HPDE6-E6E7 (cell line): Measurements from ENCODE around the gene CLCN4.

Experiments
- DNase-seq: peaks from one replicate; pipeline ENCODE4 v3.0.0; 2011; ENCODE audit warnings: missing footprints; ENCODE audit errors: extremely low spot score

Gene CLCN4

DNA sequence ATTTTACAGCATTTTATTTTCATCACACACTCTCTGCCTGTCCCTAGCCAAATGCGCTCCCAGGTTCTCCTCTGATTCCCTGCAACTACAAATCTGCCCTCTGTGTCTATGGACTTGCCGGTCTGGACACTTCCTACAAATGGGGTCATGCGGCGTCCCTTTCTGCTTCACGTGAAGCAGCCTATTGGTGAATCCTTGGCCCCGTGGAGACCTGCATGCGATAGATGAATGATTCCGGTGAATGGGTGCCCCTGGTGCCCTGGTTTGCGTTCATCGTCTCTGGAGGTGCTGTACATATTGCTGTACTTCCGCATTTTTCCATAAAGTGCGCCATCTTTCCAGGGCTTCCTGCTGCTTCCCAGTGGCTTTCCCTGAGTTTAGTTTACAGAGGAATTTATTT, 27.5 kb upstream of the CLCN4 start:
- DNase-seq: no peak

DNA sequence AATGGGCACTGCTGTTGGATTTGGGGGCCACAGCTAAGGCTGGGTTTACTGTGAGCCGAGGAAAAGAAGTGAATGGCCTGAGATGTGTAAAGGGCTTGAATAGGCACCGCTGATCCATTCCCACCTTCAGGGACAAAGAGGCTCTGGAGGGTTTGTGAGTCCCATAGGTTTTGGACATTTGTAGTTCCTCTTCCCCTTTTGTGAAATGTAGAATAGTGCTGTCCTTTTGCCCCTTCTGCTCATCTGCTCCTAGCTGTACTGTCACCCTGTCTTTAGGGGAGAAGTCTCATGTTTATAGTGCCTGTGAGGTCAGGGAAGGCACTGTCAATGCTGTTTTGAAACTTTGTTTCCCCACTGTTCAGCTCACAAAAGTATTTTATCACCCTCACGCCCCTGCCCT, 26.4 kb upstream of the CLCN4 start:
- no peak for DNase-seq

DNA sequence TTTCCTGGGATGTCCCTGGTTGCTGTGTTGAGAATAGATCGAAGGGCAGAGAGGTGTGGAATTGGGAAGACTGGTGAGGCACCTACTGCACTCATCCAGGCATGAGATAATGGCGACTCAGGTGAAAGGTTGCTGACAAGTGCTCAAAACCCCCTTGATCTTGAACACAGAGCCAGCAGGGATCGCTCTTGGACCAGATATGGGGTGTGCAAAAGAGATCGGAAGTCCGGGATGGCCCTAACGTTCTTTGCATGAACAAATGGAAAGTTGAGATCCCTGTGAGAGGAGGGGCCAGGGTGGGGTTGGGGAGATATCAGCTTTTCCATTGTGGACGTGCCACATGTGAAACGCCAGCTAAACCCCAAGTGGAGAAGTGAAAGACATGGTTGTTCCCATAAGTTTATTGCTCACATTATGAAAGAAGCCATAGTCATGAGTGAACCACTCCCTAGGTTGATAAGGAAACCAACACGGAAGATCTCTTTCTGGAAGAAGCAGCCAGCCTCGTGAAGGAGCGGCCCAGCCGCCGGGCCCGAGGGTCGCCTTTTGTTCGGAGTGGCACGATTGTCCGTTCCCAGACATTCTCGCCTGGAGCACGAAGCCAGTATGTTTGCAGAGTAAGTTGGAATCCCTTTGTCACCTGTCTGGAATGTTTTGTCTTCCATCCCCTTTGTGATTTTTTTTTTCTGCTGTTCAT, 22.6 kb upstream of the CLCN4 start:
- no peak for DNase-seq

GRCh38 chrX:10134921-10135320, 21.9 kb upstream of the CLCN4 start:
- no peak for DNase-seq

- DNase-seq: no peak
Measured at GRCh38 chrX:10135561-10136399, 21.0 kb upstream of the CLCN4 start.

DNA sequence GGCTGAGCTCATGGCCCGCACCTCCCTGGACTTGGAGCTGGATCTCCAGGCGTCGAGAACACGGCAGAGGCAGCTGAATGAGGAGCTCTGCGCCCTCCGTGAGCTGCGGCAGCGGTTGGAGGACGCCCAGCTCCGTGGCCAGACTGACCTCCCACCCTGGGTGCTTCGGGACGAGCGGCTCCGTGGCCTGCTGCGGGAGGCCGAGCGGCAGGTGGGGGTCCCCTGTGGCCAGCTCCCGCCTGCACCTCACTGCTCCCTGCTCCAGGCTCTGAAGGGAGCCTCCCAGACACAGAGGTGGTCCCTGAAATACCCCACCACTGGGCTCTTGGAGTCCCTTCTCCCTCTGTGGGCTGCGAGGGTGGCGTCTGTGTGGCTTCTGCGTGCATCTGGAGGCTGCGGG, 18.0 kb upstream of the CLCN4 start:
- no peak for DNase-seq

DNA sequence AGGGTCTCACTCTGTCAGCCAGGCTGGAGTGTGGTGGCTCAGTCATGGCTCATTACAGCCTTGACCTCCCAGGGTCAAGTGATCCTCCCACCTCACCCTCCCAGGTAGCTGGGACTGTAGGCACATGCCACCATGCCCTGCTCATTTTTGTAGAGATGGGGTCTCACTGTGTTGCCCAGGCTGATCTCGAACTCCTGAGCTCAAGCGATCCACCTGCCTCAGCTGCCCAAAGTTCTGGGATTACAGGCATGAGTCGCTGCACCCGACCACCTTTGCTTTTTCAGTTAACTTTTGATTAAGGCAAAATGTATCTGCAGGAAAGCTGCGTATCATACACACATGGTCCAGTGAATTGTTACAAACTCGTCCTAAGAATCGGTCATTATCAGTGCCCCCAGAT, 16.5 kb upstream of the CLCN4 start:
- no peak for DNase-seq

- no peak for DNase-seq
Measured at GRCh38 chrX:10142041-10142599, 14.7 kb upstream of the CLCN4 start.

DNA sequence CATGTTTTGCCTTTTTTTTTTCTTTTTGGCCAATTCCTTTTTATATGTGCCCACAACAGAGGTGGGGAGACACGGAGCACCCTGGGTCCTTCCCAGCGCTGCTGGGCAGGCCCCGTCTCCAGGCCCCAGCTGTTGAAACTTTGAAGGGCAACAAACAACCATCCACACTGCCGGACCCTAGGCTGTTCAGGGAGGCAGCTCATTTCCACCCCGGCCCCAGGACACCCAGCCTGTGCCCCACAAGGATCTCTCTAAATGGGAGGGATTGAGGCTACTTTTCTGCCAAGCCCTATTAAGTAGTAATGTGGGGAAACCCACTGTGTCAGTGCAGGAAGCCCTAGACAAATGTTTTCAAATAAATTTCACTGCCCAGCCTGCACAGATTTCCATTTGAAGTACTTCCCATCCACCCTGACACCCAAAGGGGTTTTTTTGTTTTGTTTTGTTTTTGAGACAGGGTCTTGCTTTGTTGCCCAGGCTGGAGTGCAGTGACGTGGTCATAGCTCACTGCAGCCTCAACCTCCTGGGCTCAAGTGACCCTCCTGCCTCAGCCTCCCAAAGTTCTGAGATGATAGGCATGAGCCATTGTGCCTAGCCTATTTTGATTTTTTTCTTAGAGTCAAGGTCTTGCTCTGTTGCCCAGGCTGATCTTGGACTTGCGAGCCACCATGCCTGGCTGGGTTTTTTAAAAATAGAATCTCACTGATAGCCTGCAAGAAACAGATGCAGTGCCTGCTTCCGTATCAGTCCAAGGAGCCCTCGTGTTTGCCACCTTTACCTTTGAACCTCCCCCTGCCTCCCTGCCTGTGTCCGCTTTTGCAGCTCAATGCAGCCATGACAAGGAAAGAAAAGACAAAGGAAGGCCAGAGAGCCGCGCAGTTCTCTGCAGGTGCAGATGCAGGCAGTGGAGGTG, 13.4 kb upstream of the CLCN4 start:
- no peak for DNase-seq

DNA sequence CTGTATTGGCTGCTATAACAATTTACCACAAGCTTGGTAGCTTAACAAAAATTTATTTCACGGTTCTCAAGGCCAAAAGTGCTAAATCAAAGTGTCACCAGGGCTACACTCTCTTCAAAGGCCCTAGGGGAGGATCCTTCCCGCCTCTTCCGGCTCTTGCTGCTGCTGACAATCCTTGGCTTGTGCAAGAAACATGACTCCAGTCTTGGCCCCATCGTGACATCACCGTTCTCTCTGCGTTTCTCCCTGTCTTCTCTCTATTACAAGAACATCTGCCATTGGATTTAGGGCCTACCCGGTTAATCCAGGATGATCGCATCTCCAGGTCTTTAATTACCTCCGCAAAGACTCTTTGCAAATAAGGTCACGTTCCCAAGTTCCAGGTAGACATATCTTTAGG, 10.4 kb upstream of the CLCN4 start:
- no peak for DNase-seq

- no peak for DNase-seq
Measured at GRCh38 chrX:10152086-10152485, 4.7 kb upstream of the CLCN4 start.

GRCh38 chrX:10155137-10155536, 1.6 kb upstream of the CLCN4 start:
- DNase-seq: no peak

GRCh38 chrX:10157032-10157341, 212 bp downstream of the CLCN4 start:
- no peak for DNase-seq

GRCh38 chrX:10157543-10157942, 768 bp downstream of the CLCN4 start:
- DNase-seq: no peak

DNA sequence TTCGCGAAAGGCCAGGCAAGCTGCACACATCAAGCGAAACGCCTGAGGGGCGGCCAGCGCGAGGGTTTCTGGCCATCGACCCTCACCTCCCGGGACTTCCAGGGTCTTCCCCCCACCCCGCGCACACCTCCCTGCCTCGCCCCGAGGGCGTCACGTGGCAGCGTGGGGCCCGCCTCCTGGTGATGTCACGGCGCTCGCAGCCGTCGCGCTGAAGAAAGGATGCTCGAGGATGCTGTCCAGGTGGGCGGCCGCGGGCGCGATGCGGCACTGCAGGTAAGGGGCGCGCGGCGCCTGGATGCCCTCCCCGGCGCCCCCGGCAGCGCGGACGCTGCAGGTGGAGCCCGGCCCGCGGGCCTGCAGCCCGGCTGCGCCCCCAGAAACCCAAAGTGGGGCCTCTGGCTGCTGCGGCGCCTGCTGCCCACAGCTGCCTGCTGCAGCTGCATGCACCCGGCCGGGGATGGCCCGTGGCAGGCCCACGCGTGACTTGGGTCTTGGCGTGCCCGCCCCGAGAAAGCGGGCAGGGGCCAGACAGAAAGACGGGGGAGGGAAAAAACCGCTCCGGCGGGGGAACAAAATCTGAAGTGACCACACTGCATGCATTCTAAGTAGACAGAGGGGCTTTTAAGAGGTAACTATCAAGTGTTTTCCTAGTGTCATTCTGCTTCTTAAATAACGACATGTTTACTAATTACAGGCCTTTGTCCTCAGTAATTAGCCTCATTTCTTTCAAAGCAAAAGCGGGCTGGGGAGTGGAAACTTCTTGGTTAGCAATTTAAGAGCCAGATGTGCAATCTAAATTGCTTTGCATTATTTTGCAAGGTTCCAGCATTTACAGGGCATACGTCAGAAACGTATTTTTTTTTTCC, 1.7 kb downstream of the CLCN4 start:
- DNase-seq: no peak

DNA sequence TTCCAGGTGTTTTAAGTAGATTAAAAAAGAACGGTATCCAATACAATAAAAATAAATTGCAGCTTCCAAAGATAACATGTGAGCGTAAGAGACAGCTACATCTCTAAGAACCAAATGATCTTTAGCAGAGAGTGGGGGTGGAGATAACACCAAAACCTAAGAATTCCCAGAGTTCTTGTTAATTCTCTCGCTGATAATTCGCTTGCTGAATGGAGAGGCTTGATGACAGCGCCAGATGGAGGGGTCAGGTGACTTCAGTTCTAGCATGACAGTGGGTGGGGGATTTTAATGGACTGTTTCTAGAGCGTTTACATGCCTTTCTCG, 2.3 kb downstream of the CLCN4 start:
- DNase-seq: no peak

DNA sequence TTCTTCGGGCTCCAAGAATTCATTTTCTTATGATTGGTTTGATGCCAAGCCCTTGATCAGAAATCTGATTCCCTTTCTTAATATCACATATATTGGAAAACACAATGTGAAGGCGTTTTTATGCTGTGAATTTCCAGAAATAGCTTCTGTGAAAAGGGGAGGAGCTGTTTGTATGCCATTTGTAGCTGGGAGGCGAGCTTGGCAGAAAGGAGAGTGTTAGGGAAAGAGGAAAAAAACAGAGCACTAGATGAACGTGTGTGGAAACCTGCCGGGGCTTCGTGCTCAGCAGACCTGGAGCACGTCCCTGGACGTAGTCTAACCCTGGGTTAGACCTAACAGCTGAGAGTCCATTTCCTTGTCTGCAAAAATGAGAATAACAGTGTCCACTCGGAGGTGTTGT, 3.4 kb downstream of the CLCN4 start:
- DNase-seq: no peak

DNA sequence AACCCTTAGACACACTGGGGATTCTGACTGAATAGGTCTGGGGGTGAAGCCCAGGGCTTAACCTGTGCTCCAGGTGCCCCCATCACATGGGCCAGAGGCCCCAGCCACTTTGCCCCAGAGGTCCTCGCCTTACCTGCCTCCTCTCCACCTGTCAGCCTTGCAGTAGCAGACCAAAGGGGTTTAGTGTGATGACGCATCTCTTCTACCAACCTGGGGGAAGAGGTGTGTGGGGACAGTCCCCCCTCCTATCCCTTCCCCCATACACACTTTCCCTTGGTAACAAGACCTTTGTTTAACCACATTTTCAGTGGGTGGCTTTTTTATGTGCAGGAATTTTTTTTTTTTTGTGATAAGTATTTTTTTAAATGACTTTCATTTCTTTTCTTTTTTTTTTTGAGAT, 6.3 kb downstream of the CLCN4 start:
- DNase-seq: no peak

GRCh38 chrX:10164879-10165278, 8.1 kb downstream of the CLCN4 start:
- DNase-seq: no peak

DNA sequence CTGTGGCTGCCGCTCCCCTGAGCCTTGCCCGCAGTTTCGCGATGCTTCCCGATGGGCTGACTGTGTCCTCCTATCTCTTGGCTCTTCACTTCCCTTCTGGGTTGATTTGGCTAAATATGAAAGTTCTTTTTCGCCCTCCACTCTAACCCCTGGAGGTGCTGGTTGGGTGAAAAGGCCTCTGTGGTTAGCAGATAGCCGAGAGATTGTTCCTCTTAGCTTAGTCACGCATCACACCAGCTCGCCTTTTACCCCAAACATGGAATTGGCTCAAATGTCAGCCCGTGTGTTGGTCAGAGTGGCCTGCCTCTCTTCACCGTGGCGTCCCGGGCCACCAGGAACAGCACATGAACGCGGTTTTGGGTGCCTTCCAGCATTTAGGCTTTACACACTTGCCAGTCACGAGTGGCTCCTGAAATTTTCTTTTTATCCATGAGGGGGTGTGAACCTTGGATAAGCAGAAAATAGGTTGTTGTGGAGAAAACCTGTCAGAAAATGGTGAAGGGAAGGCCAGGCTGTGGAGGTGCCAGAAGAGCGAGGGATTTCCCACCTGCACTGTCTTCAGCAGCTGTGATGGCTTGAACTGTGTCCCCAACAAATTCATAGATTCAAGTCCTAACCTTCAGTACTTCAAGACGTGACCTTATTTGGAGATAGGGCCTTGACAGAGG, 8.9 kb downstream of the CLCN4 start:
- DNase-seq: no peak

DNA sequence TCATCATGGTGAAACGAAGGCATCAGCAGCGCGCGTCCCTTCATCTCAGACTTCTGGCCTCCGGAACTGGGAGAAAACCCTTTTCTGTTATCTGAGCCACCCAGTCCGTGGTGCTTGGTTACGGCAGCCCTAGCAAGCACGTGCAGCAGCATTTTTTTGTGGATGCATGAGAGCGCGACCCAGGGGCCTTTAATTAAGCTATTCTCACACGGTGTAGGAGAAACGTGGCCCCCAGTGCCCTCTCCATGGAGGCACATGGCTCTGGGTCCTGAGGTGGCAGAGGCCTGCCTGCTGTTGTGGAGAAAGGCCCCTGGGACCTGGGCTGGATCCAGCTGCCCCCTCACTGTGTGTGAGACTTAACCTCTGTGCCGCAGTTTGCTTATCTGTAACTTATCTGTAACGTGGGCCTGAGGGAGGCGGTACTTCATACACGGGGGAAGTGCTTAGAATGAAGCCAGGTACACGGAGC, 9.5 kb downstream of the CLCN4 start:
- DNase-seq: no peak
